HepG2 (cell line): ENCODE data around the gene SYP. TPM values are rescaled to one million over a fixed set of nuclear protein-coding genes. Genes with fewer than 3 reads are reported as not detected.

Experiments
- CEBPG ChIP-seq: IDR thresholded peaks from 2 replicates; pipeline ENCODE4 v1.6.1; 2016
- ETV6 ChIP-seq: sonication (generic); formaldehyde crosslinking; conservative IDR thresholded peaks from 2 replicates; pipeline ENCODE4 v1.4.0; 2020; ENCODE audit warnings: missing genetic modification reagents
- KLF15 ChIP-seq: sonication (generic); formaldehyde crosslinking; IDR thresholded peaks from 2 replicates; pipeline ENCODE4 v1.8.1; 2023; ENCODE audit warnings: borderline replicate concordance, mild to moderate bottlenecking, inconsistent platforms, missing genetic modification reagents, mixed read lengths
- MATR3 ChIP-seq: sonication (generic); formaldehyde crosslinking; IDR thresholded peaks from 2 replicates; pipeline ENCODE4 v1.4.0; 2020; ENCODE audit warnings: missing genetic modification reagents
- NCOR1 ChIP-seq: fragments of 200-600 bp; sonication (generic); IDR thresholded peaks from 2 replicates; pipeline ENCODE4 v1.7.0; 2017; ENCODE audit warnings: antibody characterized with exemption, low read length, borderline replicate concordance
- RBAK ChIP-seq: sonication (generic); formaldehyde crosslinking; IDR thresholded peaks from 2 replicates; pipeline ENCODE4 v1.5.1; 2020; ENCODE audit warnings: mild to moderate bottlenecking, missing genetic modification reagents
- SMAD1 ChIP-seq: sonication (generic); formaldehyde crosslinking; IDR thresholded peaks from 2 replicates; pipeline ENCODE4 v1.4.0; 2020; ENCODE audit warnings: missing genetic modification reagents, low read depth, mild to moderate bottlenecking, borderline replicate concordance
- STAG1 ChIP-seq: sonication (generic); formaldehyde crosslinking; IDR thresholded peaks from 2 replicates; pipeline ENCODE4 v1.4.0; 2020; ENCODE audit warnings: missing genetic modification reagents
- TGIF2 ChIP-seq: IDR thresholded peaks from 2 replicates; pipeline ENCODE4 v1.6.1; 2016; ENCODE audit warnings: control low read depth, missing compliant biosample characterization
- TRIM22 ChIP-seq: fragments of 450-650 bp; IDR thresholded peaks from 2 replicates; pipeline ENCODE4 v1.6.1; 2017
- TSC22D2 ChIP-seq: sonication (generic); formaldehyde crosslinking; IDR thresholded peaks from 2 replicates; pipeline ENCODE4 v1.5.1; 2020; ENCODE audit warnings: missing genetic modification reagents, mild to moderate bottlenecking, borderline replicate concordance
- ZBTB26 ChIP-seq: IDR thresholded peaks from 2 replicates; pipeline ENCODE4 v1.6.1; 2016; ENCODE audit warnings: missing compliant biosample characterization, missing genetic modification reagents, borderline replicate concordance
- ZFP36L1 ChIP-seq: sonication (generic); formaldehyde crosslinking; IDR thresholded peaks from 2 replicates; pipeline ENCODE4 v1.8.0; 2022; ENCODE audit warnings: mild to moderate bottlenecking, missing genetic modification reagents, moderate library complexity
- ZNF138 ChIP-seq: sonication (generic); formaldehyde crosslinking; IDR thresholded peaks from 2 replicates; pipeline ENCODE4 v1.5.0; 2020; ENCODE audit warnings: mild to moderate bottlenecking, low read depth, missing genetic modification reagents
- ZNF20 ChIP-seq: sonication (generic); formaldehyde crosslinking; IDR thresholded peaks from 2 replicates; pipeline ENCODE4 v1.4.0; 2020; ENCODE audit warnings: mild to moderate bottlenecking, moderate library complexity, missing genetic modification reagents
- ZNF225 ChIP-seq: sonication (generic); formaldehyde crosslinking; IDR thresholded peaks from 2 replicates; pipeline ENCODE4 v1.4.0; 2020; ENCODE audit warnings: mild to moderate bottlenecking, missing genetic modification reagents
- ZNF251 ChIP-seq: sonication (generic); formaldehyde crosslinking; IDR thresholded peaks from 2 replicates; pipeline ENCODE4 v1.9.0; 2021; ENCODE audit warnings: mild to moderate bottlenecking, missing genetic modification reagents
- ZNF274 ChIP-seq: sonication (generic); formaldehyde crosslinking; IDR thresholded peaks from 2 replicates; pipeline ENCODE4 v1.5.1; 2020; ENCODE audit warnings: mild to moderate bottlenecking, missing genetic modification reagents
- ZNF510 ChIP-seq: sonication (generic); formaldehyde crosslinking; IDR thresholded peaks from 2 replicates; pipeline ENCODE4 v1.4.0; 2020; ENCODE audit warnings: low read depth, mild to moderate bottlenecking, missing genetic modification reagents
- ZNF512B ChIP-seq: sonication (generic); formaldehyde crosslinking; IDR thresholded peaks from 2 replicates; pipeline ENCODE4 v1.5.1; 2020; ENCODE audit warnings: missing genetic modification reagents, mild to moderate bottlenecking, borderline replicate concordance
- ZNF703 ChIP-seq: sonication (generic); formaldehyde crosslinking; IDR thresholded peaks from 2 replicates; pipeline ENCODE4 v1.5.1; 2020; ENCODE audit warnings: missing genetic modification reagents, mild to moderate bottlenecking, moderate library complexity, borderline replicate concordance
- ZNF710 ChIP-seq: sonication (generic); formaldehyde crosslinking; IDR thresholded peaks from 2 replicates; pipeline ENCODE4 v1.5.0; 2020; ENCODE audit warnings: mild to moderate bottlenecking, missing genetic modification reagents, borderline replicate concordance
- polyA plus RNA-seq, 8 experiments: library from polyadenylated mRNA; depleted of rRNA in 3 of 8; stranded (reverse) in 7 of 8; unstranded in 1 of 8; fragments of >200 nt; fragmentation: Illumina TruSeq in 4 of 8; extraction: Trizol in 4 of 8; gene quantifications; 2 replicates each; pipeline versions ENCODE4 v1.2.1 to v1.2.3, GENCODE V29; 2011 to 2016; ENCODE audit warnings: low read depth in 4 of 8, missing spikeins in 1 of 8, mixed read lengths in 1 of 8; ENCODE audit not compliant: insufficient read depth in 1 of 8
- total RNA-seq, 5 experiments: library from RNA; depleted of rRNA; stranded (reverse); fragments of >200 nt; fragmentation: Illumina TruSeq; extraction: Trizol; gene quantifications; 2 replicates each; pipeline ENCODE4 v1.2.3, GENCODE V29; 2016; ENCODE audit warnings: low read depth in 1 of 5

SYP gene
- total and polyA plus RNA-seq, 2 of the 13 experiments (the other 11 are each of a cell fraction or from before 2014, with no cell fraction given), result 2.0 to 2.5 TPM

- no peak for TF ChIP-seq ZNF512B (CRISPR knock-in tag)
- TF ChIP-seq SMAD1 (CRISPR knock-in tag), result 0 out of 2 replicates have a peak, but pooled peaks have one; percentile 52
- TF ChIP-seq ZNF703 (CRISPR knock-in tag), result no peak
- TF ChIP-seq ZNF138 (CRISPR knock-in tag), result no peak
- no peak for TF ChIP-seq NCOR1
- TF ChIP-seq ZBTB26, result peak; percentile 80; the same call in 1 of the 2 replicates
- TF ChIP-seq ETV6 (CRISPR knock-in tag), result peak; percentile 79
- no peak for TF ChIP-seq ZFP36L1 (CRISPR knock-in tag)
- peak; percentile 92; the same call in 1 of the 2 replicates for TF ChIP-seq TSC22D2 (CRISPR knock-in tag)
- no peak for TF ChIP-seq MATR3 (CRISPR knock-in tag)
- no peak for TF ChIP-seq ZNF225 (CRISPR knock-in tag)
- TF ChIP-seq ZNF251 (CRISPR knock-in tag), result no peak
- peak; percentile 47; the same call in 1 of the 2 replicates for TF ChIP-seq TGIF2 (CRISPR knock-in tag)
- no peak for TF ChIP-seq ZNF20 (CRISPR knock-in tag)
- TF ChIP-seq STAG1 (CRISPR knock-in tag), result no peak
- TF ChIP-seq CEBPG (CRISPR knock-in tag), result no peak; the same call in 1 of the 2 replicates
- peak; percentile 65; the same call in 1 of the 2 replicates for TF ChIP-seq ZNF274 (CRISPR knock-in tag)
- TF ChIP-seq ZNF710 (CRISPR knock-in tag), result no peak; the same call in 1 of the 2 replicates
- TF ChIP-seq TRIM22, result no peak
- peak; percentile 68; the same call in 1 of the 2 replicates for TF ChIP-seq ZNF510
- TF ChIP-seq KLF15 (CRISPR knock-in tag), result peak; percentile 77; the same call in 1 of the 2 replicates
- TF ChIP-seq RBAK, result no peak
Measured at GRCh38 chrX:49199906-49200771, at the start of gene SYP (continued).
